Keratinocyte (primary cell): ENCODE data around the gene ZNF682. TPM values are rescaled to one million over a fixed set of nuclear protein-coding genes. Genes with fewer than 3 reads are reported as not detected.
"Not testable (repeated sequence)": the region's sequence is repeated elsewhere in the genome, so short reads cannot be mapped to it uniquely, and the experiment has no call there.

Experiments
- DNase-seq: peaks from one replicate; pipeline ENCODE4 v3.0.0-alpha.2; 2011; ENCODE audit warnings: low read depth, missing footprints, low spot score
- FAIRE-seq: peaks from 2 replicates; lab custom pipeline; 2011; peaks lifted over from hg19 to GRCh38; lab: Jason Lieb, UNC
- H2AFZ ChIP-seq: 2 replicates; pipeline ENCODE4 v1.6.0; 2012; ENCODE audit warnings: low read length, control low read depth, inconsistent platforms; ENCODE audit not compliant: control insufficient read depth
- H3K27ac ChIP-seq: 2 replicates; pipeline ENCODE4 v1.5.1; 2011; ENCODE audit warnings: low read length; ENCODE audit not compliant: control insufficient read depth, insufficient read depth
- H3K27me3 ChIP-seq: 3 replicates; pipeline ENCODE4 v1.6.0; 2011; ENCODE audit warnings: low read length; ENCODE audit not compliant: control insufficient read depth, insufficient read depth; ENCODE audit errors: extremely low read depth
- H3K36me3 ChIP-seq, 2 experiments: 2 replicates in 1 of 2; 3 replicates in 1 of 2; pipeline ENCODE4 v1.5.1; 2011; ENCODE audit warnings: low read length in 2 of 2, mild to moderate bottlenecking in 1 of 2; ENCODE audit not compliant: control insufficient read depth in 2 of 2, insufficient read depth in 2 of 2; ENCODE audit errors: extremely low read depth in 1 of 2
- H3K4me1 ChIP-seq: 3 replicates; pipeline ENCODE4 v1.5.1; 2011; ENCODE audit warnings: low read length; ENCODE audit not compliant: control insufficient read depth, insufficient read depth; ENCODE audit errors: extremely low read depth
- H3K4me2 ChIP-seq: 3 replicates; pipeline ENCODE4 v1.6.0; 2011; ENCODE audit warnings: low read depth, low read length; ENCODE audit not compliant: control insufficient read depth, insufficient read depth; ENCODE audit errors: extremely low read depth
- H3K4me3 ChIP-seq, 3 experiments: fragments of 200-600 bp in 1 of 3; sonication (generic) in 1 of 3; 2 replicates in 2 of 3; 3 replicates in 1 of 3; pipeline ENCODE4 v1.5.1; 2011 to 2016; ENCODE audit warnings: low read length in 3 of 3, mild to moderate bottlenecking in 3 of 3, control low read depth in 2 of 3, inconsistent platforms in 1 of 3, low read depth in 1 of 3, mixed read lengths in 1 of 3, mixed run types in 1 of 3, moderate library complexity in 1 of 3; ENCODE audit not compliant: control insufficient read depth in 2 of 3, insufficient read depth in 2 of 3; ENCODE audit errors: extremely low read depth in 1 of 3
- H3K79me2 ChIP-seq: 2 replicates; pipeline ENCODE4 v1.6.0; 2012; ENCODE audit warnings: low read length; ENCODE audit not compliant: control insufficient read depth, insufficient read depth
- H3K9ac ChIP-seq: 3 replicates; pipeline ENCODE4 v1.6.0; 2011; ENCODE audit warnings: low read length; ENCODE audit not compliant: control insufficient read depth, insufficient read depth; ENCODE audit errors: extremely low read depth
- H3K9me1 ChIP-seq: 3 replicates; pipeline ENCODE4 v1.6.0; 2011; ENCODE audit warnings: low read length; ENCODE audit not compliant: control insufficient read depth, insufficient read depth; ENCODE audit errors: extremely low read depth
- H3K9me3 ChIP-seq: 2 replicates; pipeline ENCODE4 v1.5.1; 2012; ENCODE audit warnings: low read depth, low read length; ENCODE audit not compliant: control insufficient read depth
- H4K20me1 ChIP-seq: 3 replicates; pipeline ENCODE4 v1.6.0; 2011; ENCODE audit warnings: low read length; ENCODE audit not compliant: control insufficient read depth, insufficient read depth; ENCODE audit errors: extremely low read depth
- EZH2 ChIP-seq: IDR thresholded peaks from one replicate; pipeline ENCODE4 v1.6.1; 2012; ENCODE audit warnings: inconsistent platforms, mild to moderate bottlenecking, low read length, moderate library complexity
- dilution Hi-C: fragments of 300-500 bp; cut with MboI; formaldehyde crosslinking; loops from one replicate; pipeline ENCODE4 v1.7.0; 2020; ENCODE audit warnings: low sequenced_read_pairs; ENCODE audit not compliant: extremely low pct_ligation_motif_present
- polyA plus RNA-seq, 5 experiments: library from polyadenylated mRNA; depleted of rRNA in 3 of 5; stranded (reverse) in 3 of 5; stranded (forward) in 1 of 5; unstranded in 1 of 5; fragments of >200 nt; gene quantifications; 1 replicate in 1 of 5; 2 replicates in 3 of 5; 3 replicates in 1 of 5; pipeline versions ENCODE4 v1.2.1 to v1.2.3, GENCODE V29; 2011 to 2012; ENCODE audit warnings: missing spikeins in 2 of 5, low read depth in 1 of 5, low replicate concordance in 1 of 5
- TF ChIP-seq, protein P1 (sequence below), 3 experiments: IDR thresholded peaks in 1 of 3; conservative IDR thresholded peaks in 1 of 3; optimal IDR thresholded peaks in 1 of 3; 2 replicates in 2 of 3; 3 replicates in 1 of 3; pipeline versions ENCODE3 to v1.5.1; 2011; ENCODE audit warnings: low read length in 3 of 3, mild to moderate bottlenecking in 3 of 3, moderate library complexity in 2 of 3, control low read depth in 1 of 3, inconsistent platforms in 1 of 3; ENCODE audit not compliant: insufficient read depth in 2 of 3; ENCODE audit errors: extremely low read depth in 1 of 3

Gene ZNF682
- polyA plus RNA-seq, 1 donor (not counting 4 experiments of a cell fraction or from before 2014, with no cell fraction given), result 6.0 TPM

GRCh38 chr19:19959151-19959799 lies 80.0 kb downstream of the ZNF682 start:
- FAIRE-seq, H3K4me1 ChIP-seq, H3K9me3 ChIP-seq, H4K20me1 ChIP-seq, H3K4me3 ChIP-seq, H2AFZ ChIP-seq, H3K27me3 ChIP-seq, H3K9ac ChIP-seq, H3K36me3 ChIP-seq, DNase-seq, H3K79me2 ChIP-seq, H3K9me1 ChIP-seq, H3K4me2 ChIP-seq, H3K27ac ChIP-seq, dilution Hi-C loops: not testable (repeated sequence)
- TF ChIP-seq, protein P1, sequence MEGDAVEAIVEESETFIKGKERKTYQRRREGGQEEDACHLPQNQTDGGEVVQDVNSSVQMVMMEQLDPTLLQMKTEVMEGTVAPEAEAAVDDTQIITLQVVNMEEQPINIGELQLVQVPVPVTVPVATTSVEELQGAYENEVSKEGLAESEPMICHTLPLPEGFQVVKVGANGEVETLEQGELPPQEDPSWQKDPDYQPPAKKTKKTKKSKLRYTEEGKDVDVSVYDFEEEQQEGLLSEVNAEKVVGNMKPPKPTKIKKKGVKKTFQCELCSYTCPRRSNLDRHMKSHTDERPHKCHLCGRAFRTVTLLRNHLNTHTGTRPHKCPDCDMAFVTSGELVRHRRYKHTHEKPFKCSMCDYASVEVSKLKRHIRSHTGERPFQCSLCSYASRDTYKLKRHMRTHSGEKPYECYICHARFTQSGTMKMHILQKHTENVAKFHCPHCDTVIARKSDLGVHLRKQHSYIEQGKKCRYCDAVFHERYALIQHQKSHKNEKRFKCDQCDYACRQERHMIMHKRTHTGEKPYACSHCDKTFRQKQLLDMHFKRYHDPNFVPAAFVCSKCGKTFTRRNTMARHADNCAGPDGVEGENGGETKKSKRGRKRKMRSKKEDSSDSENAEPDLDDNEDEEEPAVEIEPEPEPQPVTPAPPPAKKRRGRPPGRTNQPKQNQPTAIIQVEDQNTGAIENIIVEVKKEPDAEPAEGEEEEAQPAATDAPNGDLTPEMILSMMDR (optimal IDR thresholded peaks at IDR 0.05 in 1 of 3, IDR thresholded peaks at IDR 0.05 in 1 of 3, conservative IDR thresholded peaks at IDR 0.05 in 1 of 3; ENCODE audit: extremely low read depth in 1 of 3, insufficient read depth in 2 of 3, low read length in 3 of 3), result peak; percentile 19 to 55 (median 22)

DNA sequence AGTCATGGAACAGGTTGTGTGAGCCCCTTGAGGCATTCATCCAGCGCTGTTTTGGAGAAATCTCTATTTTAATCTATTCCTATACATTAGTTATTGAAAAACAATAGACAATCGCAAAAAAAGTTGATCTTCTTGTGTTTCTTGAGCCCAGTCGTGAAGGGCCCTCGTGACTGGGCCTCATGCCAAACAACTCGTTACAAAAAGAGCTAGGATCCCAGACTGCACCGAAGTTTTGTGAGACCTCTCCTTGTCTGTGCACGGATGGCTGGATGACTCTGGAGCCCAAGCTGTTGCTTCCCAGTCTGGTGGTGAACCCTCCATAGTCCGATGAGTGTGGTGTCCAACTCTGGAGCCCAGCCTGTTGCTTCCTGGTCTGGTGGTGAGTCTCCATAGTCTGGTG lies 81.5 kb downstream of the ZNF682 start:
- H3K4me3 ChIP-seq, DNase-seq, H4K20me1 ChIP-seq, H3K9me3 ChIP-seq, dilution Hi-C loops, H3K27ac ChIP-seq, H3K4me2 ChIP-seq, H3K36me3 ChIP-seq, H2AFZ ChIP-seq, FAIRE-seq, H3K4me1 ChIP-seq, H3K9ac ChIP-seq, H3K79me2 ChIP-seq, H3K9me1 ChIP-seq, H3K27me3 ChIP-seq: not testable (repeated sequence)

DNA sequence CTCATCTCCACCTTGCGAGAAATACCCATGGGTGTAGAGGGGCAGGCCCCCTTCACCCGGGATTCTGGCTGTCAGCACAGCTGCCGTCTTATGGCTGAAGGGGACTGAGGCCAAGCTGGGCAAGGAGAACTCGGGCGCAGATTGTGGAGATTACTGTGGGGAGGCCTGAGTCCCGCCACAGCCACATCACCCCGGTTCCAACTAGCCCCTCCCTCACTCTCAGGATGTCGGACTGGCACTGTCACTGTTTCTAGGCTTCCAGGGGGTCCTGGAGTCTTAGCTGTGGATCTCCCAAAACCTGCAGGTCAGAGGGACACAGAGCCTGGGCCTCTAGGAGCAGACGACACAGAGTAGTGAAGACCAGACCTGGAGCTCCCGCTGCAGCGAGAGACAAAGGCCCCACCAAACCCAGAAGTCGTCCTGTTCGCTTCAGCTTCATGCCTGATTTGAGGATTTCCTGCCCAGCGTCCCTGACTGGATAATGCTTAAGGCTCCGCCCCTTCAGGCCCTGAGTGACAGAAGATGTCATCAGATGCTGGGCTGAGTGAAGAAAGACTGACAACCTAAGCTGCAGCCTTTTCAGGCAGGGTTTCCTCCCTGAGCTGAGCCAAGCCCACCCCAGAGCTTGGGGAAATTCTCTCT lies 82.8 kb downstream of the ZNF682 start:
- no peak for FAIRE-seq
- no peaks in the 10 kb centered on the region for H3K79me2 ChIP-seq
- H2AFZ ChIP-seq, result no peak overlapping the region
- no peak for DNase-seq
- H3K4me1 ChIP-seq, result no peaks in the 10 kb centered on the region
- no peak overlapping the region for H3K4me2 ChIP-seq
- H3K9ac ChIP-seq, result no peak overlapping the region
- no peaks in the 10 kb centered on the region for H3K9me1 ChIP-seq
- no peaks in the 10 kb centered on the region for H3K27me3 ChIP-seq
- no peak for TF ChIP-seq EZH2
- TF ChIP-seq, protein P1 (optimal IDR thresholded peaks at IDR 0.05 in 1 of 3, IDR thresholded peaks at IDR 0.05 in 1 of 3, conservative IDR thresholded peaks at IDR 0.05 in 1 of 3; ENCODE audit: extremely low read depth in 1 of 3, insufficient read depth in 2 of 3, low read length in 3 of 3), result no peak
- H3K36me3 ChIP-seq, result no peaks in the 10 kb centered on the region
- no peak overlapping the region for H3K27ac ChIP-seq
- H3K4me3 ChIP-seq, result no peak overlapping the region
- H4K20me1 ChIP-seq, result no peaks in the 10 kb centered on the region
- H3K9me3 ChIP-seq, result no peaks in the 10 kb centered on the region
- dilution Hi-C loops, result no loop called here
